Stimulated activated CD4-positive, alpha-beta T cell treated with anti-CD3 and anti-CD28 coated beads, TNF-alpha, amount 100 ng/mL, for 48 hours (primary cell): ENCODE results near the gene CYP20A1.
"Not testable (repeated sequence)": the region's sequence is repeated elsewhere in the genome, so short reads cannot be mapped to it uniquely, and the experiment has no call there.

ENCODE experiments used
- DNase-seq, 3 donors: peaks; one replicate each; pipeline ENCODE4 v3.0.0-alpha.2; 2020; ENCODE audit warnings: low read depth in 3 of 3

Gene CYP20A1

DNA sequence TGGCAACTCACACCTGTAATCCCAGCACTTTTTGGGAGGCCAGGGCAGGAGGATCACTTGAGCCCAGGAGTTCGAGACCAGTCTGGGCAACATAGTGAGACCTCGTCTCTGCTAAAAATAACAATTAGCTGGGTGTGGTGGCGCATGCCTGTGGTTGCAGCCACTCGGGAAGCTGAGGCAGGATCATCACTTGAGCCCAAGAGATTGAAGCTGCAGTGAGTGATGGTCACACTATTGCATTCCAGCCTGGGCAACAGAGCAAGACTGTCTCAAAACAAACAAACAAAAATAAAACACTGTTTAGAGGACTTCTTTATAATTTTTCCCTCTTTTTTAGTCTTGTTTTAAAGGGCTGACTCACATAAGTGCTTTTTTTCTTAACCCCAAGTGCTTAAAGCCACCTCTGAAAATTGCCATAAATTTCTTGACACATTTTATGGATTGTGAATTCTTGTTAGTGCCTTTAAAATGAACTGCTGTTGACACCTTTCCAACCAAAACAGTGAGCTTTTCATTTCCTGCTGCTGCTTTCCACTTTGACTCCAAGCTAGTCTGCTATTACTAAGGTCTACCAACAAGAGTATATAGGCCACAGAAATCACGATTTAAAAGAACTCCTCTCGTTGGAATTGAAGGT is 41.7 kb downstream of the CYP20A1 start:
- no peak for DNase-seq

DNA sequence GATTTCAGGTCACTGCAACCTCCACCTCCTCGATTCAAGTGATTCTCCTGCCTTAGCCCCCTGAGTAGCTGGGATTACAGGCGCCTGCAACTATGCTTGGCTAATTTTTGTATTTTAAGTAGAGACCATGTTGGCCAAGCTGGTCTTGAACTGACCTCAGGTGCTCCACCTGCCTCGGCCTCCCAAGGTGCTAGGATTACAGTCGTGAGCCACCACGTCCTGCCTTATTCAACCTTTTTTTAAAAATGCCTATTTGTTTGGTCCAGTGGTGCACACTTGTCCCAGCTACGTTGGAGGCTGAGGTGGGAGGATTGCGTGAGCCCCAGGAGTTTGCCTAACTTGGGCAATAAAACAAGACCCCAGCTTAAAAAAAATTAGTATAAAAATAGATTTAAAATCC is 43.3 kb downstream of the CYP20A1 start:
- DNase-seq = no peak

DNA sequence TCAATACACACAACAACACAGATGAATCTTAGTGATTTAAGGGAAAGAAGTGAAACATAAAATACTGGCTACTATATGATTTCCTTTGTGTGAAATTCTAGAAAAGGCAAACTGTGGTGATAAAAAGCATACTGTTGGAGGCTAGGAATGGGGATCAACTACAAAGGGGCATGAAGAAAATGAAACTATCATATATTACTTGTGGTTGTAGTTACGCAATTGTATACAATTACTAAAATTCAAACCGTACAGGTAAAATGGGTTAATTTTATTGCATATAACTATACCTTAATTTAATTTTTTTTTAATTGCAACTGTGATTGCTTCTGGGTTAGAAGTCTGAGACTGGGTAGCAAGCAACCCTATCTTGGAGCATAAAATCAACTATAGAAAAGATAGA is 47.7 kb downstream of the CYP20A1 start:
- DNase-seq = no peak

DNA sequence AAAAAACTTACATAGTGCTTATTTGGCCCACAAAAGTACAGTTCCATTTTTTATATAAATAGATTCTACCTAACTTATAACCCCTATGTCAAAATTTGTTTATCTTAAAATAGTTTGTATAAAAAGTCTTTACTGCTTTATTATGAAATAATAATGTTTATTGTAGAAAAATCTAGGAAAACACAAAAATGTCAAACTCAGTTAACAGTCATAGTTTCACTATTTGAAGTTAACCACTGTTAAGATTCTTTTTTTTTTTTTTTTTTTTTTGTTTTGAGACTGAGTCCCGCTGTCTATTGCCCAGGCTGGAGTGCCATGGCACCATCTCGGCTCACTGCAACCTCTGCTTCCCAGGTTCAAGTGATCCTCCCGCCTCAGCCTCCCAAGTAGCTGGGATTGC is 62.8 kb downstream of the CYP20A1 start:
- no peak for DNase-seq

DNA sequence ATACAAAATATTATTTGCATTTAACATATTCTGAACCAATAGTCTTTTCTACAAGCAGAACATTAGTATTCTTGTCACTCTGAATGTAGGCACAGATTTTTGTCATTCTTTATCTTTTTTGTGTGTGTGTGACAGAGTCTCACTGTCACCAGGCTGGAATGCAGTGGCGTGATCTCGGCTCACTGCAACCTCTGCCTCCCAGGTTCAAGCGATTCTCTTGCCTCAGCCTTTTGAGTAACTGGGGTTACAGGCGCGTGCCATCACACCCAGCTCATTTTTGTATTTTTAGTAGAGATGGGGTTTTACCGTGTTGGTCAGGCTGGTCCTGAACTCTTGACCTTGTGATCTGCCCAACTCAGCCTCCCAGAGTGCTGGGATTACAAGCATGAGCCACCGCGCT is 63.8 kb downstream of the CYP20A1 start:
- DNase-seq = not testable (repeated sequence)

DNA sequence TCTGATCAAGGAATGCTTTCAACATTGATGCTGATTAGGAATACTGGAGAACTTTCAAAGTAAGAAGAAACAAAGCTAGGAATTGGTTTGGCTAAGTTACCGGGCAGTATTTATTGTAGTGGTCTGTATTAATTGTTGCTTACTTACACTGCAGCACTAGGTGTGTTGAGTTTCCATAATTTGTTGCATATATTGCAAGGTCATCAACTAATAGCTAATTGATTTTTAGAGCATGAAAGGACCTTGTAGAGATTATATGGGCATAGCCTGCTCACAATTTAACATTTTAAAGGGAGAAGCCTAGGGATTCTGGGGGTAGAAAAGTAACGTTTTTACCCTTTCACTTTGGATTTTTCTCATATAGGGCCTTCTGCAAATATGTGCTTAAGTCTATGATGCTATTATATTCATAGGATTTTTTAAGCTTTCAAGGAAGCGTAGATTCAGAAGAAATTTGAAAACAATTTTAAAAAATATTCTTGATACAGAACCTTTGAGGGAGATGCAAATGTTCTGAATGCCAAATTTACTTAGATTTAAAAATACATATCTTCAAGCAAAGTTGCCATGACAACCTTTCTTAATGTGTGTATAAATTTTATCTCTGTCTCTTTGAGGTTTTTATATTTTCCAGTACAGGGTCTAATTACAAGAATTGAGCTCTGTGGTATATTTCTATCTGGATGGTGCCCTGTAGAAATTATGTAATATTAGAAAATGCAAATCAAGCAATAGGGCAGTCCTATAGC is 72.0 kb downstream of the CYP20A1 start:
- DNase-seq = no peak

DNA sequence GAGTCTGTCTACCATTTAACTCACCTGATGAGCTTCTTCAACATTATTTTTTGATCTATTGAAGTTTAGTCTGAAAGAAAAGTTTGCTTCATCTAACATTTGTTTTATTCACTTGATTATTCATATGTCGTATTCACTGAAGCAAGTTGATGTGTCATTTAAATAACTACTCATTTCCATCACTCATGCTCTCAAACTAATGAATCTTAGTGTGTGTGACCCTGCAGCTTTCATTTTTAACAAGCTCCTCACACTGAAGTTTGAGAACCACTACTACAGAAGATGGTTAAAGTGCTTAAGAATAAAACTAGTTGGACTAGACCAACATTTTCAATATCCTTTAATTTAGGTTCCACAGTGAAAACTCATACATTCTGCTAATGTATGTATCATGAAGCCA is 87.5 kb downstream of the CYP20A1 start:
- no peak for DNase-seq

DNA sequence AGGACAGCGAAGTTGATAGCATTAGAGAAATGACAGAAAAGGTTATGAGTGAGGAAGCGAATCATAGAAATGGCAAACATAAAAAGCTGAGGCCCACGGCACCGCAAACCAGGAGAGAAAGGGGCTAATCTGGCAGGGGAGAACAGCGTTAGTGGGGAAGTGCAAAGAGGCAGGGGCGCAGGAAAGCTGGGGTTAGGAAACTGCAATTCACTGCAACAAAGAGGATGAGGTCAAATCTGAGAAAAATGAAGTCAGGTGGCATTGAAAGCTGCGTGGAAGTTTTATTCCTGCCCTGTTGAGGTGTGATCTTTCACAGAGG is 88.7 kb downstream of the CYP20A1 start:
- DNase-seq = no peak

DNA sequence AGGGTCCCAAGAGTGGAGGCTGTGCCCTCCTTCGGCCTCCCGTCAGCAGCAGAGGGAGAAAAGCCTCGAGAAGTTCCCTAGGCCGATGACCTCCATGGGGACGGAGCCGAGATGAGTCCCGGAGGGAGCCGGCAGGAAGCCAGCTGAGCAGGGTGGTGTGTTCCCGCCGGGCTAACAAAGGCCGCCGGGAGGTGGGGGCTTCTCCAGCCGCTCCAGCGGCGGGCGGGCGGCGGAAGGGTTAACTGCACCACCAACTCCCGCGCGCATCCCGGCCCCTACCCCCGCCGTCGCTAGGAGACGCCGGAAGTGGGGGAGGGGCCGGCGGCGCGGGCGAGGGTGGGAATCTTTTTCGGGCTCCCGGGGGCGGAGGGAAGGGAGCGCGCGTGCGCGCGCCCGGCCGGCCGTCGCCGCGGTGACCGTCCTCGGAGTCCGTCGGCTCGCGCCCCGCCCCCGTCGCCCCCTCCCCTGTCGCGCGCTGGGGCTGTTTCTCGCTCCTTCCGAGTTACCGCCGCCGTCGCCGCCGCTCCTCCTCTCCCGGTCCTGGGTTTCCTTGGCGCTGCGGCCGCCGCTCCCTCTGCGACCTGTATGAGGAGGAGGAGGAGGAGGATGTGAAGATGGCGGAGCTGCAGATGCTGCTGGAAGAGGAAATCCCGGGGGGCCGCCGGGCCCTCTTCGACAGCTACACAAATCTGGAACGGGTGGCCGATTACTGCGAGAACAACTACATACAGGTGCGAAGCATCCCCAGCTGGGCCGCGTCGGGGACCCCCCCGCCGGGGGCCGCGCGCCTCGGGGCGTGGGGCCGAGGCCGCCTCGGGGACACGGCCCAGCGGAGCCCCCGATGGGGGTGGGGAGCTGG is 89.3 kb downstream of the CYP20A1 start, which contains the start of gene ABI2:
TSS of gene ABI2 (plus strand) at position 494 of the 859 bp plus-strand sequence. CDS start at position 615, 121 bp downstream.
- peak; percentile 24 to 57 (median 43) for DNase-seq

DNA sequence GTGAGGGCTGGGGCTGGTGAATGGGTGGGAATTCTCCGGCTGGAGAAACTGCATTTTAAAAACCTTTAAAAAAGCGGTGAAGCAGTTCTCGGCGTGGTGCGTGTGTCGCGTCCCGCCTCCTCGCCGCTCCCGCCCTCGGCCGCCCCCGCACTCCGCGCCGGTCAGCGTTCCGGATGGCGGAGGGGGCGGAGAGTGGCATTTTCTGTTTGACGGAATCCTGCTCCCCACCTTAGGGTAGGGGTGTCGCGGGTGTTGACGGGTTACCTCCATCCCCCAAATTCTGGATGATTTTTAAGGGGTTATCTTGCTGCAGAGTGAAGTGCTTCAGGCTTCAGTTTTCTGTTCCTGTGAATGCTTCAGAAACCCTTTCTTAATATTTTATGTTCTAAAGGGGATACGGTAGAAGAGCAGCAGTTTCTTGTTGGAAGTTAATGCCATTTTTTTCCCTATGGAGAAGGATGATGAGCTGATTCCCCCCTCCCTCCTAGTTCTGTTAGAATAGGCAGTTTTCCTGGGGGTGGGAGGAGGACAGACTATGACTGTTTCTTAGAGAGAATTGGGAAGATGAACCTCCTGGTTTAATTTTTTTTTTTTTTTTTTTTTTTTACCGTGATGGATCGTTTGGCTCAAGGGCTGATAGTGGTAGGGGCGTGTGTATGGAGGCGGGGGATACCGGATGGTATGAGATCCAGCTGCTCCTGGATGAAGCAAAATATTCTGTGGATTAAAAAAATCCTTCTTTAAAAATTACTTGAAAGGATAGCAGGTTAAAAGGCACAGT is 90.1 kb downstream of the CYP20A1 start:
- DNase-seq = peak in 2 of 3 donors; percentile 13 to 43

DNA sequence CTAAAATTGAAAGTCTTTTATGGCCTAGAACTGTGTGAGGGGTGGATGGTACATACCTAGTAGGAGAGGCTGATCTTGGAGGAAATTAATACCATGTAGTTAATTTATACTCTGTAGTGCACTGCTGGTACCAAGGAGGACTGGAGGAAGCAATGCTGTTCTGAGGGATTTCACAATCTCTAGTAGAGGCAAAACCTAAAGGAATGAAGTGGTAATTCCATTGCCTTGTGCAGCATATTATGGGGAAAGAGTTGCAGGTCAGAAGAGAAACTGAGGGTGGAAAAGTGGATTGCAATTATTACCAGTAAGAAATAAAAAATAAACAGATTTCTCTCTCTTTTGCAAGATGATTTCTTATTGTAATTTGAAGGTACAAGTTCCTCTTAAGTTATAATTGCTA is 91.6 kb downstream of the CYP20A1 start:
- no peak for DNase-seq

DNA sequence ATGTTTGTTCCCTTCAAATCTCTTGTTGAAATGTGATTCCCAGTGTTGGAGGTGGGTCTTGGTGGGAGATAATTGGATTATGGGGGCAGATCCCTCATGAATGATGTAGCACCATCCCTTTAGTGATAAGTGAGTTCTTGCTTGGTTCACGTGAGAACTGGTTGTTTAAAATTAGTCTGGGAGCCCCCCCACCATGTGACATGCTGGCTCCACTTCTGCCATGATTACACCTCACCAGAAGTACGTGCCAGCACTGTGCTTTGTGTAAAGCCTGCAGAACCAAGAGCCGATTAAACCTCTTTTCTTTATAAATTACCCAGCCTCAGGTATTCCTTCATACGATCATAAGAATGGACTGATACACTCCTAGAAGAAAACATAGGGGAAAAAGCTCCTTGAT is 99.5 kb downstream of the CYP20A1 start:
- DNase-seq = no peak

DNA sequence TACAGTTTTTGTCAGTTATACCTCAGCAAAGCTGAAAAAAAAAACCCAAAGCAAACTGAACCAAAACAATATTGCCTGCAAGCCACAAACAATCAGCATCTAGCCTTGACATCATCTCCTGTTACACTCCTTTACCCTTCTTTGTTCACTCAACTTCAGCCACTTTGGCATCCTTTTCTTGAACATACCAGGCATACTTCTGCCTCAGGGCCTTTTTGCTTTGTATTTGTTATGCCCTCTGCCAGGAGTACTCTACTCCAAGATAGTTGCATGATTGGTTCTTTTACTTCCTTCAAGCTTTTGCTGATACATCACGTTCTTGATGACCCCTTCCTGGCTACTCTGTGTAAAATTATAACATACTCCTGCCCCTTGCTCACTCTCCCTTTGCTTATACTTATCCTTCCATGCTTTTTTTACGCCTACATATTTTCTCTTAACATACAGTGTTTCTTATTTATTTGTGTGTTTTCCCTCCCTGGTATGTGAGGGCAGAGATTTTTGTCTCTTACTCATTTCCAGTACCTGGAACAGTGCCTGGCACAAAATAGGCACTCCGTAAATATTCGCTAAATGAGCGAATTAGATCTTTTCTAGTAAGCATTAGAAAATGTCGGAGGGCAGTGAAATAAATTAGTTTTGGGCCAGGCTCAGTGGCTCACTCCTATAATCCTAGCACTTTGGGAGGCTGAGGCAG is 102.1 kb downstream of the CYP20A1 start:
- no peak for DNase-seq

DNA sequence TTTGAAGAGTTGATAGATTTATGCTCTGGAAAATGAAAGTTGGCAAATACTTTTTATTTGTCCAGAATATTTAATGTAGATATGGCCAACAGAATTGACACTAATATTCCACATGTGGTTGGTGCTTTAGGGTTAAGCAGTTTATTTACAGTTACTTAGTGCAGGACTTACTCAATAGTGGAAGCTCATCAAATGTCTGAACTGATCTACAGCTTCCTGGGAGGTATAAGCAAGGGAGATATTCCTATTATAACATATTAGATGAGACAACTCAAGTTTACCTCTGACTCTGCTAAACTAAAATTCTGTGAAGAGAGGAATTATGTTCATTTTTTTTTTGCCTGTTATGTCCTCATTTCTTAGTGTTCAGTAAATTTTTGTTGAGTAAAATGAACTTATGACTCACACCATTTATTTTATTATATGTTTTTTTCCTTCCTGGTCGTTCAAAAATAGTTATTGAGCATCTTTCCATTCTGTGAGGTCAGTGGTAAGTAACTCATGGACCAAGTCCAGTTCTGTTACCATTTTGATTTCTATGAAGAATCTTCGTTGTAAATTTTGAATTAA is 103.0 kb downstream of the CYP20A1 start:
- no peak for DNase-seq

DNA sequence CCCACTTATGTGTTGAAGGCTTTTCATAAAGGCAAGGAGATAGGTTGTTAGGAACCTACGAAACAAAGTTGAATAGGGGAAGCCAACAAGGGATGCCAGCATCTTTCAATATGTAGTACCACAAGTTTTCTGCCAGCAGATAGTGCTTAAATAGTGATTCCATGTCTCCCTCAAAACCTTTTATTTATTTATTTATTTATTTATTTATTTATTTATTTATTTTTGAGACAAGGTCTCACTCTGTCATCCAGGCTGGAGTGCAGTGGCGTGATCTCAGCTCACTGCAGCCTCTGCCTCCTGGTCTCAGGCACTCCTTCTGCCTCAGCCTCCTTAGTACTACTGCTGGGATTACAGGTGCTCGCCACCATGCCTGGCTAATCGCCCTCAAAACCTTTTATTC is 103.6 kb downstream of the CYP20A1 start:
- not testable (repeated sequence) for DNase-seq

DNA sequence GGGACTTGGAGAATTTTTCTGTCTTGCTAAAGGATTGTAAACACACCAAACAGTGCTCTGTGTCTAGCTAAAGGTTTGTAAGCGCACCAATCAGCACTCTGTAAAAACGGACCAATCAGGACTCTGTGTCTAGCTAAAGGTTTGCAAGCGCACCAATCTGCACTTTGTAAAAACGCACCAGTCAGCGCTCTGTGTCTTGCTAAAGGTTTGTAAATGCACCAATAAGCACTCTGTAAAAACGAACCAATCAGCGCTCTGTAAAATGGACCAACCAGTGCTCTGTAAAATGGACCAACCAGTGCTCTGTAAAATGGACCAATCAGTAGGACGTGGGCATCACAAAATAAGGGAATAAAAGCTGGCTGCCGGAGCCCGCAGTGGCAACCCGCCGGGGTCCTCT is 105.8 kb downstream of the CYP20A1 start:
- DNase-seq = no peak

DNA sequence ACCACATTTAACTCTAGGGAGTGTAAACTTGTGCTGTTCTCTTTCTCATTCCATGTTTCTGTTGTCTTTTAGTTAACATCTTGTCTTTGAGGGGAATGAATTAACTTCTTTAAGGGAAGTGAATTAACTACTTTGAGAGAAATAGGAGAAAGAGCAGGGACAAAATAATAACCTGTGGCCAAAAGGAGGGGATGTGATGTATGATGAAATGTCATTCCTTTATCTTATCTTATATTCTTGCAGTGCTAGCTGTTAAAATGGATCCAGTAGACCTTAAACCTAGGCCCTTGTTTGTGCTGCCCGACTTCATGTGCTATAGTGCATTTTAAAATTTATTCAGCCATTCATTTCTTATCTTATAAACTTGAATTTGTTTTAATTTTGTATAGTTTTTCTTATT is 107.8 kb downstream of the CYP20A1 start:
- DNase-seq = no peak

DNA sequence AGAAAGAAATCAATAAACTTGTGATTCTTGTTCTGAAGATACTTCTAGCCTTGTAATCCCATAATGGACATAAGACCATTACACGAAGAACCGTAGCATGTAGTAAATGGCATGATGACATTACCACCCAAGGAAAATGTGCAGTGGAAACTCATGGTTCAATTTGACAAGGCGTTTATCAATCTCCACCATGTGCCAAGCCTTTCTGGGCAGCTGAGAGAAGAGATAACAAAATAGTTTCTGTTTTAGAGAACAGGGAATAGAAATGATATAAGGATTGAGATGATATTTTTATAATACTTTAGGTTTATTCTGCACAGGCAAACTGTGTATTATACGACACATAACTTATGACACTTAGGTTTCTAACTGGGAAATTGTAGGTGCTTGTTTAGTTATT is 108.6 kb downstream of the CYP20A1 start:
- DNase-seq = no peak

DNA sequence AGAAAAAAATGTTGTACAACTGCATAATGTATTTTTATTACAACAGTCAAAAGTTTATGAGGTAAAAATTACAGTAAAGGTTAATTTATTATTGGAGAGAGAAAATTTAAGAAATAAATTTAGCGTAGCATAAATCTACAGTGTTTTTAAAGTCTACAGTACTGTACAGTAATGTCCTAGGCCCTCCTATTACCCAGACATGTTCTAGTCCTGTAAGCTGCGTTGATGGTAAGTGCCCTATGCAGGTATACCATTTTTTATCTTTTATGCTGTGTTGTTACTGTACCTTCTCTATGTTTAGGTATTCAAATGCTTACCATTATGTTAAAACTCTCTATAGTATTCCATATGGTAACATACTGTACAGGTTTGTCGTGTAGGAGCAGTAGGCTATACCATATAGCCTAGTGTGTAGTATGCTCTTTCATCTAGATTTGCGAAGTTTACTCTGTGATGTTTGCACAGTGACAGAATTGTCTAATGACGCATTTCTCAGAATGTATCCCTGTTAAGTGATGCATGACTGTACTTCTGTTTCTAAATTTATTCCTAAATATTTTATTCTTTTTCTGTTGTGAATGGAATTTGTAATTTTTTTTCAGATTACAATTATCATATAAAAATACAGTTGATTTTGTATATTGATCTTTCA is 113.9 kb downstream of the CYP20A1 start:
- DNase-seq = no peak

DNA sequence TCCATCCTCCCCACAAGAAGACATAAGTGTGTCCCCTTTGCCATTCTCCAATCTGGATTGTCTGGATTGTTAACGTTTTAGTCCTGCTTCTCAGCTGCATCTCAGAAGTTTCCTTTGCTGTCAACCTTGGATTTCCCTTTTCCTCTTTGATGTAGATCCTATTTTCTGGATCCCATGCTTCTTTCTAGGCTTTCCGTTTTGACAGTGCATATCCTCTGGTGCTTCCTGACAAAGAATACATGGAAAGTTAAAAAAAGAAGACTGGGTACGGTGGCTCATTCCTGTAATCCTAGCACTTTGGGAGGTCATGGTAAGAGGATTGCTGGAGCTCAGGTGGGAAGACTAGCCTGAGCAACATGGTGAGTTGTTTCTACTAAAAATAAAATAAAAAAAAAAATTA is 116.1 kb downstream of the CYP20A1 start:
- DNase-seq = no peak
